ENCODE results near the gene SMARCD2.

SMARCD2 gene

DNA sequence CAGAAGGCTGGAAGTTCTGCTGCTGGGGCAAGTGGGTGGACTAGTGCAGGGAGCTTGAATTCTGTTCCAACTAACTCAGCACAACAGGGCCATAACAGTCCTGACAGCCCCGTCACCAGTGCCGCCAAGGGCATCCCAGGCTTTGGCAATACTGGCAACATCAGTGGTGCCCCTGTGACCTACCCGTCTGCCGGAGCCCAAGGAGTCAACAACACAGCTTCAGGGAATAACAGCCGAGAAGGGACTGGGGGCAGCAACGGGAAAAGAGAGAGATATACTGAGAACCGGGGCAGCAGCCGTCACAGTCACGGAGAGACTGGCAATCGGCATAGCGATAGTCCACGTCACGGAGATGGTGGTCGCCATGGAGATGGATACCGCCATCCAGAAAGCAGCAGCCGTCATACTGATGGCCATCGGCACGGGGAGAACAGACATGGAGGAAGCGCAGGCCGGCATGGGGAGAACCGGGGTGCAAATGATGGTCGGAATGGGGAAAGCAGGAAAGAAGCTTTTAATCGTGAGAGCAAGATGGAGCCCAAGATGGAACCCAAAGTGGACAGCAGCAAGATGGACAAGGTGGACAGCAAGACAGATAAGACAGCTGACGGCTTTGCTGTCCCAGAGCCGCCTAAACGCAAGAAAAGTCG lies 24.6 kb downstream of the SMARCD2 start:
- DNase-seq (ENCODE audit: extremely low read depth, low read depth), result no peak

DNA sequence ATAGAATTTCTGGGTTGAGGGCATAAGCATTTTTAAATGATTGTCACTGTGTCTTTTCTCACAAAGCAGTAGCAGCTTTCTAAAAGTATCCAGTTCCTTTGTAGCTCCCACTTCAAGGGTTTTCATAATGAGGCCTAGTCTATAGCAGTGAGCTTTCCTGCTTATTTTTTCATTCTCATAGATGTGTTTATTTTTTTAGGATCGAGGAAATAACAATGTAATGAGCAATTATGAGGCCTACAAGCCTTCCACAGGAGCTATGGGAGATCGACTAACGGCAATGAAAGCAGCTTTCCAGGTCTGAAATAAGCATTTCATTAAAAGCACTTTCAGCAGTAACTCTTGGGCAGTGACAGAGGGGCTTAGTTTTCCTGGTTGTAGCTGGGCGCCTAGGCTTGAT lies 25.8 kb downstream of the SMARCD2 start:
- DNase-seq (ENCODE audit: extremely low read depth, low read depth), result no peak
- TF ChIP-seq, protein P1, sequence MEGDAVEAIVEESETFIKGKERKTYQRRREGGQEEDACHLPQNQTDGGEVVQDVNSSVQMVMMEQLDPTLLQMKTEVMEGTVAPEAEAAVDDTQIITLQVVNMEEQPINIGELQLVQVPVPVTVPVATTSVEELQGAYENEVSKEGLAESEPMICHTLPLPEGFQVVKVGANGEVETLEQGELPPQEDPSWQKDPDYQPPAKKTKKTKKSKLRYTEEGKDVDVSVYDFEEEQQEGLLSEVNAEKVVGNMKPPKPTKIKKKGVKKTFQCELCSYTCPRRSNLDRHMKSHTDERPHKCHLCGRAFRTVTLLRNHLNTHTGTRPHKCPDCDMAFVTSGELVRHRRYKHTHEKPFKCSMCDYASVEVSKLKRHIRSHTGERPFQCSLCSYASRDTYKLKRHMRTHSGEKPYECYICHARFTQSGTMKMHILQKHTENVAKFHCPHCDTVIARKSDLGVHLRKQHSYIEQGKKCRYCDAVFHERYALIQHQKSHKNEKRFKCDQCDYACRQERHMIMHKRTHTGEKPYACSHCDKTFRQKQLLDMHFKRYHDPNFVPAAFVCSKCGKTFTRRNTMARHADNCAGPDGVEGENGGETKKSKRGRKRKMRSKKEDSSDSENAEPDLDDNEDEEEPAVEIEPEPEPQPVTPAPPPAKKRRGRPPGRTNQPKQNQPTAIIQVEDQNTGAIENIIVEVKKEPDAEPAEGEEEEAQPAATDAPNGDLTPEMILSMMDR (IDR thresholded peaks at IDR 0.05; ENCODE audit: low read depth, low read length), result no peak

More for the DNA sequence above, 24.6 kb downstream of the SMARCD2 start:
- TF ChIP-seq, protein P1 (IDR thresholded peaks at IDR 0.05; ENCODE audit: low read depth, low read length), result no peak

DNA sequence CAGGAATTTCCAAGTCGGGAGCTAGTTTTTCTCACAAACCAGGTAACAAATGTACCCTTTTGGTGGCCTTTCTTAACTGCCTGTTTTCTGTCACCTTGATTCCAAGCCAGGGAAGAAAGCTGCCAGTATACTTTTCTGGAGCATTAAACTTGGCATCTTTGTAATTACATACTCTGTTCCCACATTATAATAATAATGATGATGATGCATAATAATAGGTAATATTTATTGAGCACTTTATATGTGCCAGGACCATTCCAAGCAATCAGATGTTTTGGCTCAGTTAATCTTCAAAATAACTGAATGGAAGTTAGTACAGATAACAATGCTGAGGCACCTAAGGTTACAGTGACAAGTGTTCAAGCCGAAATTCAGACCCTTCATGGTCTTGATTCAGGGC lies 26.4 kb downstream of the SMARCD2 start:
- TF ChIP-seq, protein P1 (IDR thresholded peaks at IDR 0.05; ENCODE audit: low read depth, low read length), result no peak
- no peak for DNase-seq (ENCODE audit: extremely low read depth, low read depth)

DNA sequence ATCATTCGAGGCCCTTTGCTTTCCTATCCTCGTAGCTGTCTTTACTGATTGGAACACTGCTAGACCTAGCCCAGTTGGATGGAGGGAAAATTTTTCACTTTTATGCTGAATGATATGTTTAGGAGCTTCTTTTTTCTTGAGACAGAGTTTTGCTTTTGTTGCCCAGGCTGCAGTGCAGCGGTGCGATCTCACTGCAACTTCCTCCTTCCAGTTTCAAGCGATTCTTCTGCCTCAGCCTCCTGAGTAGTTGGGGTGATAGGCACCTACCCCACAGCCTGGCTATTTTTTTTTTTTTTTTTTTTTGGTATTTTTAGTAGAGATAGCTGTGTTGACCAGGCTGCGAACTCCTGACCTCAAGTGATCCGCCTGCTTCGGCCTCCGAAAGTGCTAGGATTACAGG lies 32.5 kb downstream of the SMARCD2 start:
- no peak for DNase-seq (ENCODE audit: extremely low read depth, low read depth)
- TF ChIP-seq, protein P1 (IDR thresholded peaks at IDR 0.05; ENCODE audit: low read depth, low read length), result no peak

DNA sequence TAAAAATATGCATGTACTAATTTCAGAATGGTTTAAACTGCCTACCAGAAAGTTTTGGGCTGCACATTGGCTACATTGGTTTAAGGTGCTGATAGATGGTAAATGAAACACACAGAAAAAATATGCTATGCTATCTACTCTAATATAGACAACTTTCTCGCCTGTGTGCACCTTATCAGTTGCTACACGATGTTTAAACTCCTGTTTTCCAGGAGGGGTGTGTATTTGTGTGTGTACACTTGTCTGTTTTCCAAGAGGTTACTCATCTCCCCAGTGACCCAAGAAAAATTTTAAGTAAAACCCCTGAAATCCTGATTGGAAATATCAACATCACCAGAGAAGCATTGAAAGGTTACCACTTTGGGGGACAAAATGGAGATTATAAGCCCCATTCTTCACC lies 36.9 kb downstream of the SMARCD2 start:
- TF ChIP-seq, protein P1 (IDR thresholded peaks at IDR 0.05; ENCODE audit: low read depth, low read length), result no peak
- no peak for DNase-seq (ENCODE audit: extremely low read depth, low read depth)

DNA sequence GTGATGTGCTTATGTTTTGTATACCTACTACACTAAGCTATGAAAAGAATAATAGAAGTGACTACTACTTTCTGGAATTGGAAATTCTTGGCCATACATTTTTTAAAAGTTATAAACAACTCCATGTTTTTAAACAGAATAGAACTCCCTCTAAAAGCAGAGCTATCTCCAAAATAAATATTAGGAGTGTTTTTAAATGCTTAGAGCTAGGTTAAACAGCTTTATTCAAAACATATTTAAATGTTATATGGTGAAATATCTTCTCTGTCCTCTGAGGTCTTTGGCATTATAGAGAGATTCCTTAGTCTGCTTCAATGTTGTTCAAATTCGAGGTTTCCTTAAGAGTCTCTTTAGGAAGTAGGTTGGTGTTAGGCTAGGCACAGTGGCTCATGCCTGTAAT lies 38.2 kb downstream of the SMARCD2 start:
- DNase-seq (ENCODE audit: extremely low read depth, low read depth), result no peak
- TF ChIP-seq, protein P1 (IDR thresholded peaks at IDR 0.05; ENCODE audit: low read depth, low read length), result no peak

DNA sequence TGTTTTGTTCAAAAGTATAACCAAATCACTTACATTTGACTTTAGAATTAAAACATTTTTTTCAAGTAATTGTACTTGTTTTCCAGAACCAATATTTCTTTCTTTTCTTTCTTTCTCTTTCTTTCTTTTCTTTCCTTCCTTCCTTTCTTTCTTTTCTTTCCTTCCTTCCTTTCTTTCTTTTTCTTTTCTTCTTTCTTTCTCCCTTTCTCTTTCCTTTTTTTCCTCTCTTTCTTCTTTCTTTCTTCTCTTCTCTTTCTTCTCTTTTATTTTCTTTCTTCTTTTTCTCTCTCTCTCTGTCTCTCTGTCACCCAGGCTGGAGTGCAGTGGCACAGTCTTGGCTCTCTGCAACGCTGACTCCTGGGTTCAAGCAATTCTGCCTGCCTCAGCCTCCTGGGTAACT lies 41.7 kb downstream of the SMARCD2 start:
- TF ChIP-seq, protein P1 (IDR thresholded peaks at IDR 0.05; ENCODE audit: low read depth, low read length), result no peak
- DNase-seq (ENCODE audit: extremely low read depth, low read depth), result no peak

Data from AG09319 (cell line).